LNCaP clone FGC (cell line): ENCODE measurements around the gene AOPEP.

Experiments used
- DNase-seq: peaks from one replicate; pipeline ENCODE4 v3.0.0-alpha.2; 2011; ENCODE audit warnings: low read depth
- H3K4me3 ChIP-seq: 2 replicates; pipeline ENCODE4 v1.5.1; 2011; ENCODE audit warnings: mild to moderate bottlenecking, low read depth, low read length, control low read depth
- CTCF ChIP-seq: IDR thresholded peaks from 2 replicates; pipeline ENCODE4 v1.5.1; 2012; ENCODE audit warnings: mild to moderate bottlenecking; ENCODE audit not compliant: control insufficient read depth, insufficient read depth; ENCODE audit errors: extremely low read depth

The AOPEP gene

DNA sequence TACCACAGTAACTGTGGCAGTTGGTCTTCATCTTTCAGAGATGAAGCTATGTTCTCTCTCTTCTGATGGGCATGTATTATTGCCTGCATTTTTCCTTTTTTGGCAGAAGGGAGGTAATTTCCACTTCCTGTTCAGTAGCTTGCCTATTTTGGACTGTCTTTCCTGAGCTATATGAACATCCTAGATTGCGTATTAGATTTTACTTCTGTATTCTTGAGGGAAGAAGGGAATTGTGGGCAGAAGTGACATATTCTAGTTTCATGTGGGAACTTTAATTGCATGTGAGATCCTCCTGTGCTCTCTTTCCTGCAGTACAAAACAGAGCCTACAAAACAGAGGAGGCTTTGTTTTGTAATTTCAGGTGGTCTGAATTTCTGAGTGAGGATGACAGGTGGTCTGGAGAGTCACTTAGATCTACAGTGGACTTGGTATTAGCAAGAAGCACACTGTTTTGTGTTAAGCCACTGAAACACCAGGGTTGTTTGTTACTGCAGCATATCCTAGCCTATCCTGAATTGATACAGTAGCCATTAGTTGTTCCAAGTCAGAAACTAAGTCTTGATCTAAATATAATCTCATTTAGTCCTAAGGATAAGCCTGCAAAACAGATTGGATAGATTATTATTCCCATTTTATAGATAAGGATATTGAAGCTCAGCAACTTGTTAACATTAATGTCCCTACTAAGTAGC is 68.1 kb downstream of the AOPEP start:
- H3K4me3 ChIP-seq: no peak overlapping the region
- DNase-seq: no peak
- no peak for TF ChIP-seq CTCF

- no peak for TF ChIP-seq CTCF
- H3K4me3 ChIP-seq: no peak overlapping the region
- DNase-seq: no peak
Measured at GRCh38 chr9:94796687-94797086, 70.2 kb downstream of the AOPEP start.

- no peak for DNase-seq
- TF ChIP-seq CTCF: no peak
- H3K4me3 ChIP-seq: no peak overlapping the region
Measured at GRCh38 chr9:94798201-94798600, 71.7 kb downstream of the AOPEP start.

GRCh38 chr9:94798708-94799107 is 72.2 kb downstream of the AOPEP start:
- DNase-seq: no peak
- TF ChIP-seq CTCF: no peak

DNA sequence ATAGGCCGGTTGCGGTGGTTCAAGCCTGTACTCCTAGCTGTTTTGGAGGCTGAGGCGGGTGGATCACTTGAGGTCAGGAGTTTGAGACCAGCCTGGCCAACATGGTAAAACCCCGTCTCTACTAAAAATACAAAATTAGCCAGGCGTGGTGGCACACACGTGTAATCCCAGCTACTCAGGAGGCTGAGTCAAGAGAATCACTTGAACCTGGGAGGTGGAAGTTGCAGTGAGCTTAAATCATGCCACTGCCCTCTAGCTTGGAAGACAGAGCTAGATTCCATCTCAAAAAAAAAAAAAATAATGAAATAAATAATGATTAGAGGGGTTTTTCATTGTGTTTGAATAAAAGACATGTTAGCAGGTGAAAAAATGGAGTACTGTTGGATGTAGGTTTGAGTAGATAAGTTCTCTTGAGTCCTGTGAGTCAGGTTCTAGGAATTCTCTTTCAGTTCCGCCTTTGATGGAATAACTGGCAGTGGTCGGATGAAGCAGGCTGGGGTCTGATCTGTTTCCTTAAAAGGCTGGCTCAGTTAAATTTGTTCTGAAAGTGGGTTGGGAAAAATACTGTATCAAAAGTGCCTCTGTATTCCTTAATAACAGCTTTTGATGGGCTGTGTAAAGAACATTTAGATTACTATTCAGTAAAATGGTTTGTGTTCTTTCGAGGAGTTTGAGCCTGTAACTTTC is 73.2 kb downstream of the AOPEP start:
- no peak for DNase-seq
- TF ChIP-seq CTCF: no peak
- no peak overlapping the region for H3K4me3 ChIP-seq

More at GRCh38 chr9:94798708-94799107, 72.2 kb downstream of the AOPEP start:
- H3K4me3 ChIP-seq: no peak overlapping the region

GRCh38 chr9:94800424-94801117 is 74.1 kb downstream of the AOPEP start:
- no peak for DNase-seq
- no peak overlapping the region for H3K4me3 ChIP-seq
- no peak for TF ChIP-seq CTCF
